H1 (cell line): Measurements from ENCODE around the gene OSM.

Experiments used
- BACH1 ChIP-seq: IDR thresholded peaks from 2 replicates; pipeline ENCODE4 v1.6.1; 2012; ENCODE audit warnings: low read length, improper control_type of control experiment
- BRCA1 ChIP-seq: IDR thresholded peaks from 2 replicates; pipeline ENCODE4 v1.6.1; 2012; ENCODE audit warnings: low read depth, low read length, improper control_type of control experiment
- CTCF ChIP-seq, 3 experiments: IDR thresholded peaks; 1 replicate in 2 of 3; 2 replicates in 1 of 3; pipeline versions ENCODE4 v1.5.1 to v1.6.1; 2011; ENCODE audit warnings: low read length in 3 of 3, mild to moderate bottlenecking in 3 of 3, inconsistent platforms in 2 of 3, low read depth in 1 of 3, moderate library complexity in 1 of 3; ENCODE audit not compliant: insufficient read depth in 1 of 3; ENCODE audit errors: control extremely low read depth in 1 of 3
- EP300 ChIP-seq, 2 experiments: IDR thresholded peaks; 1 replicate in 1 of 2; 2 replicates in 1 of 2; pipeline ENCODE4 v1.6.1; 2011 to 2012; ENCODE audit warnings: low read depth in 2 of 2, low read length in 2 of 2, mild to moderate bottlenecking in 2 of 2, borderline replicate concordance in 1 of 2, inconsistent platforms in 1 of 2, moderate library complexity in 1 of 2
- EZH2 ChIP-seq: fragments of 200-600 bp; sonication (generic); IDR thresholded peaks from 2 replicates; pipeline ENCODE4 v1.7.1; 2012; ENCODE audit warnings: low read depth, mild to moderate bottlenecking, moderate library complexity, low read length, inconsistent platforms; ENCODE audit not compliant: severe bottlenecking
- GTF2F1 ChIP-seq: IDR thresholded peaks from 2 replicates; pipeline ENCODE4 v1.6.1; 2012; ENCODE audit warnings: low read depth, low read length, improper control_type of control experiment, borderline replicate concordance
- POLR2AphosphoS5 ChIP-seq: IDR thresholded peaks from 2 replicates; pipeline ENCODE4 v1.6.1; 2011; ENCODE audit warnings: low read depth, low read length
- SIN3A ChIP-seq, 2 experiments: IDR thresholded peaks in 1 of 2; conservative IDR thresholded peaks in 1 of 2; 2 replicates each; pipeline ENCODE4 v1.6.1; 2011 to 2012; ENCODE audit warnings: low read length in 2 of 2, improper control_type of control experiment in 1 of 2, low read depth in 1 of 2, mild to moderate bottlenecking in 1 of 2
- SRF ChIP-seq: IDR thresholded peaks from 2 replicates; pipeline ENCODE4 v1.6.1; 2011; ENCODE audit warnings: mild to moderate bottlenecking, low read depth, low read length, moderate library complexity

GRCh38 chr22:30252411-30253204, 14.0 kb downstream of the OSM start:
- TF ChIP-seq BACH1 (no peak), EZH2 (no peak), EP300 (IDR thresholded peaks at IDR 0.05; ENCODE audit: borderline replicate concordance in 1 of 2, low read depth in 2 of 2, low read length in 2 of 2) (no peak), GTF2F1 (no peak), POLR2AphosphoS5 (no peak), BRCA1 (no peak), SIN3A (conservative IDR thresholded peaks at IDR 0.05 in 1 of 2, IDR thresholded peaks at IDR 0.05 in 1 of 2; ENCODE audit: low read depth in 1 of 2, low read length in 2 of 2) (no peak), CTCF (IDR thresholded peaks at IDR 0.05; ENCODE audit: control extremely low read depth in 1 of 3, insufficient read depth in 1 of 3, low read depth in 1 of 3, low read length in 3 of 3) (no peak), SRF (no peak)
